Astrocyte of the cerebellum (primary cell): Measurements from ENCODE around the gene ATP8A2.
"Not testable (repeated sequence)": the region's sequence is repeated elsewhere in the genome, so short reads cannot be mapped to it uniquely, and the experiment has no call there.

Experiments
- DNase-seq: peaks from one replicate; pipeline ENCODE4 v3.0.0-alpha.2; 2011; ENCODE audit warnings: low read depth
- H3K4me3 ChIP-seq: 2 replicates; pipeline ENCODE4 v1.5.1; 2011; ENCODE audit warnings: mild to moderate bottlenecking, low read depth, low read length, moderate library complexity
- CTCF ChIP-seq: IDR thresholded peaks from 2 replicates; pipeline ENCODE4 v1.5.1; 2012; ENCODE audit warnings: low read length, low read depth, moderate library complexity, mild to moderate bottlenecking; ENCODE audit errors: missing control alignments
- in situ Hi-C: cut with HindIII; loops from 2 replicates; pipeline ENCODE4 v1.10.0; 2017; ENCODE audit warnings: low sequenced_read_pairs

The ATP8A2 gene

GRCh38 chr13:25351404-25351803 is 20.4 kb upstream of the ATP8A2 start:
- no peak for TF ChIP-seq CTCF
- in situ Hi-C loops = no loop called here
- no peak for DNase-seq
- no peak overlapping the region for H3K4me3 ChIP-seq

- in situ Hi-C loops = no loop called here
Observed at GRCh38 chr13:25352230-25352629, 19.5 kb upstream of the ATP8A2 start.

GRCh38 chr13:25352806-25353205 is 19.0 kb upstream of the ATP8A2 start:
- no peak for DNase-seq
- TF ChIP-seq CTCF = no peak
- H3K4me3 ChIP-seq = no peak overlapping the region
- in situ Hi-C loops = no loop called here

More at GRCh38 chr13:25352230-25352629, 19.5 kb upstream of the ATP8A2 start:
- DNase-seq = no peak
- no peak for TF ChIP-seq CTCF
- no peak overlapping the region for H3K4me3 ChIP-seq

- DNase-seq = no peak
- no peak overlapping the region for H3K4me3 ChIP-seq
- TF ChIP-seq CTCF = no peak
- in situ Hi-C loops = no loop called here
Observed at GRCh38 chr13:25353344-25353743, 18.4 kb upstream of the ATP8A2 start.

GRCh38 chr13:25354377-25354776 is 17.4 kb upstream of the ATP8A2 start:
- H3K4me3 ChIP-seq = no peak overlapping the region
- in situ Hi-C loops = no loop called here
- no peak for TF ChIP-seq CTCF
- no peak for DNase-seq

- H3K4me3 ChIP-seq, DNase-seq, in situ Hi-C loops: not testable (repeated sequence)
Observed at GRCh38 chr13:25360443-25360842, 11.3 kb upstream of the ATP8A2 start.

GRCh38 chr13:25365720-25366235 is 6.0 kb upstream of the ATP8A2 start:
- in situ Hi-C loops = no loop called here
- TF ChIP-seq CTCF = no peak
- DNase-seq = no peak
- no peak overlapping the region for H3K4me3 ChIP-seq
